Measurements from ENCODE around the gene C13orf46.

DNA sequence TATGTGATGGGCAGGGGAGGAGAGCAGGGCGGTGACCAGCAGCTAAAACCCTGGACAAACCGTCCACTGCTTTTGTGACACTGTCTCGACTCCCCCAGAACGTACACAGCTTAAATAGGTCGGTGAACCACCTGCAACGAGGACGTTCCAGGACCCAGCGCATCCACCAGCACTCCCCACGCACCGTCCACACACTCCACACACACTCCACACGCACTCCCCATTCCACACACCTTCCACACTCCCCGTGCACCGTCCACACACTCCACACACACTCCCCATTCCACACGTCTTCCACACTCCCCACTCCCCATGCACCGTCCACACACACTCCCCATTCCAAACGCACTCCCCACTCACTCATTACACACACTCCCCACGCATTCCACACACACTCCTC lies 38.3 kb upstream of the C13orf46 start:
- TF ChIP-seq CTCF (IDR thresholded peaks at IDR 0.05; ENCODE audit: control extremely low read depth in 1 of 3, insufficient read depth in 1 of 3, low read depth in 1 of 3, low read length in 3 of 3) (no peak), RAD21 (IDR thresholded peaks at IDR 0.05 in 1 of 2, conservative IDR thresholded peaks at IDR 0.05 in 1 of 2; ENCODE audit: low read depth in 2 of 2, low read length in 2 of 2) (no peak), RXRA (IDR thresholded peaks at IDR 0.05; ENCODE audit: insufficient read depth, low read depth, low read length) (no peak), CREB1 (IDR thresholded peaks at IDR 0.05) (no peak), FOSL1 (IDR thresholded peaks at IDR 0.05; ENCODE audit: insufficient read depth, low read depth, low read length) (no peak), PHF8 (conservative IDR thresholded peaks at IDR 0.05; ENCODE audit: low read depth, low read length) (no peak), SIN3A (conservative IDR thresholded peaks at IDR 0.05 in 1 of 2, IDR thresholded peaks at IDR 0.05 in 1 of 2; ENCODE audit: low read depth in 1 of 2, low read length in 2 of 2) (no peak), MAFK (IDR thresholded peaks at IDR 0.05; ENCODE audit: low read depth, low read length) (no peak), CHD7 (IDR thresholded peaks at IDR 0.05; ENCODE audit: insufficient replicate concordance, low read length) (no peak), TAF7 (optimal IDR thresholded peaks at IDR 0.05; ENCODE audit: borderline replicate concordance, low read depth, low read length) (no peak), ATF2 (IDR thresholded peaks at IDR 0.05; ENCODE audit: low read length) (no peak), TAF1 (IDR thresholded peaks at IDR 0.05; ENCODE audit: low read depth, low read length) (no peak), CBX5 (IDR thresholded peaks at IDR 0.05; ENCODE audit: low read depth, low read length) (no peak)

All from H1 (cell line).